Left renal cortex interstitium (tissue), 4 donors: ENCODE data around the gene ENPP7. TPM values are rescaled to one million over a fixed set of nuclear protein-coding genes. Genes with fewer than 3 reads are reported as not detected.

Source experiments
- DNase-seq, 4 donors: peaks; one replicate each; pipeline ENCODE4 v3.0.0-alpha.2; 2013; ENCODE audit warnings: low read depth in 4 of 4, low spot score in 2 of 4, missing footprints in 1 of 4
- polyA plus RNA-seq, 4 donors: library from polyadenylated mRNA; unstranded; fragments of 120-200 nt; gene quantifications; one replicate each; pipeline ENCODE4 v1.2.1, GENCODE V29; 2013; ENCODE audit not compliant: insufficient read length in 4 of 4

The ENPP7 gene
- polyA plus RNA-seq, 4 donors: 2.6 to 6.5 (median 4.5) TPM

DNA sequence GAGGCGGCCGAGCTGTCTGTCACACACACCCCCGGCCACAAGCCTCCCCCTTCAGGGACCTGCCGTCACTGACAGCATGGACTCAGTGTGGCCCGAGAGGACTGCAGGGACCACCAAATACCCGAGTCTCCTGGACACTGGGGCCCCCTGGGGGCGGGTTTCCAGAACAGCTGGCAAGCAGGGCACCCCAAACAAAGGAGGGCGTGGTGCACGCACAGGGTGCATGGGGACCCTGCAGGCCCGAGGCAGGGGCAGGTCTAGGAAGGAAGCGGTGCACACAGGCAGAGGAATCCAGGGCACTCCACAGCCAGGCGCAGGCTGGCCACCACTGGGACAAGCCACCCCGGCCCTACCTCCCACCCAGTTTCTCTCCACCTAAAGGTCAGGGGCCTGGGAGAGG lies 28.7 kb upstream of the ENPP7 start:
- DNase-seq: no peak

DNA sequence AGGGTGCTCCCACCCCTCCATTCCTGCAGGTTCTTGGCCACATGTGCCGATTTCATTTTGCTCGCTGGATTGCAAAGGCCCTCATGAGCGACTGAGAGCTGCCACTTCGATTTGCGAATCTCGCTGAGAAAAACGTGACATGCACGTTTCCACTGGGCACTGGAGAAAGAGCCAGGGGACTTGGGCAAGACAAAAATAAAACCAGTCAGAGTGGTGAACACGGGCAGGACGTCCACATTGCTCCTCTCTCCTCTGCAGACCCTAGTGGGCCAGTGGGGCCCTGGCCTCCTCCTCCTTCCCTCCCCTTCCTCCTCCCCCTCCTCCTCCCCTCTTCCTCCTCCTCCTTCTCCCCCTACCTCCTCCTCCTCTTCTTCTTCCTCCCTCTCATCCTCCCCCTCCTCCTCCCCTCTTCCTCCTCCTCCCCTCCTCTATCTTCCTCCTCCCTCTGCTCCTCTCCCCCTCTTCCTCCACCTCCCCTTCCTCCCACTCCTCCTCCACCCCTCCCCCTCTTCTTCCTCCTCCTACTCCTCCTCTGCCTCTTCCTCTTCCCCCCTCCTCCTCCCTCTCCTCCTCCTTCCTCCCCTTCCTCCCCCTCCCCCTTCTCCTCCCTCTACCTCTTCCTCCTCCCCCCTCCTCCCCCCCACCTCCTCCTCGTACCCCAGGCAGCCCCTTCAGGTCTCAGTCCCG lies 28.1 kb upstream of the ENPP7 start:
- no peak for DNase-seq

DNA sequence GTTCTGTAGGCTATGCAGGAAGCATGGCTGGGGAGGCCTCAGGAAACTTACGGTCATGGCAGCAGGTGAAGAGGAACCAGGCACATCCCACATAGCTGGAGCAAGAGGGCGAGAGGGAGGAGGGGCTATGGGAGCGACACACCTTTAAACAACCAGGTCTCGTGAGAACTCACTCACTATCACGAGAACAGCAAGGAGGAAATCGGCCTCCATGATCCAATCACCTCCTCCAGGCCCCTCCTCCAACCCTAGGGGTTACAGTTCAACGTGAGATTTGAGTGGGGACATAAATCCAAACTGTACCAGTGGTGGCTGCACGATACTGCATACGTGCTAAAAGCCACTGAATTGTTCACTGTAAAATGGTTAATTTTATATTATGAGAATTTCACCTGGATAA lies 26.1 kb upstream of the ENPP7 start:
- no peak for DNase-seq

DNA sequence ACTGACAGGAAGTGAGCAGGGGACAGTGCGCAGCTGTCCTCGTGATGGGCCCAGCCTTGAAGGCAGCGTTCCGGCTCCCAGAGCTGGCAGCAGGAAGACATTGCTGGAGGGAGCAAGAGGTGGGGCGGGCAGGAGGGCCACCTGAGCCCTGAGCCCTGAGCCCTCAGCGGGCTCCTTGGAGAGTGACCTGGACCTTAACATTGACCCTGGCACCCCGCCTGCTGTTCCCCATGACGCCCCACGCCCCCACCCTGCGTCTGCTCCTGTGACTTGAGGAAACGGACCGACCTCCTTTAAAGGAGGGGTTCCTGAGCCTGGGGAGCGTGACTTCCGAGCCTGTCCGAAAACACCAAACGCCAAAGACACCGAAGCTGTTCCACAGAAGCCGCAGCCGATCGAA lies 25.1 kb upstream of the ENPP7 start:
- DNase-seq: no peak

DNA sequence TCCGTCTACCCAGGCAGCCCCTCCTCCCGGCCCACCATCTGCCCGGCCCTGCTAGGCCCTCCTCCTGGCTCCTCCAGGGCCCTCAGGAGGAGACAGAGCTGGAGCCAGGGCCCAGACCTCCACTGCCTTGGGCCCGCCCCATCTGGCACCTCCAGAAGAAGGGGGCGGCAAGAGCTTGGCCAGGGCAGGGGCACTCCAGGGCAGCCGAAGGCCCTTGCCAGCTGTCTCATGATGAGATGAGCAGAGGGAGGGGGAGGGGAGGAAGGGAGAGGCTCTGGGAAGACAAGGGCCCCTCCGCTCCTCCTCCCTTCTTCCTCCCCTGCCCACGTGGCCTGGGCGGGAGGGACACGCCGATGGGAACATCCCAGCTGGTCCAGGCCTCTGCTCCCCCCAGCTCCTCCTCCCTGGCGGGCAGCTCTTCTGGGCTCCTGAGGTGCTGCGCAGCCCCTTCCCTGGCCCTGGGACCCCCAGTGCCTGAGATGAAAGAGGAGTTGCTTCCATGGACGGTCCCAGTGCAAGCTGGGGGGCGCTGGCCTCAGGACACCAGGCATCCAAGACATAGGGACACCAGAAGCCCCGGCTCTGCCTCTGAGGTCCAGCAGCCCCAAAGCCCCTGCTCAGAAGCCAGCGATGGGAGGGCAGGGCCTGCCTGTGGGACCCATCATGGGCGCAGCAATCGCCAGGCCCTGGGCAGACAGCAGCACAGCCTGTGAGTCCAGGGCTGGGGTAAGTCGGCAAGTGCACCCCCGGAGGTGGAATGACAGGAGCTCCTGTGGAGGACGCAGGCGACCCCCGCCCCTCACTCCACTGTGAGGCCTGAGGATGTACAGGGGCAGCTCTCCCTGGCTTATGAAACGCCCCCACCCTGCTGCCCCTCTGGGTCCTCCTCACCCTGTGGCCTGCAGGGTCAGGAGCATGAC lies 23.6 kb upstream of the ENPP7 start:
- DNase-seq: peak in 1 of 4 donors; percentile 34

DNA sequence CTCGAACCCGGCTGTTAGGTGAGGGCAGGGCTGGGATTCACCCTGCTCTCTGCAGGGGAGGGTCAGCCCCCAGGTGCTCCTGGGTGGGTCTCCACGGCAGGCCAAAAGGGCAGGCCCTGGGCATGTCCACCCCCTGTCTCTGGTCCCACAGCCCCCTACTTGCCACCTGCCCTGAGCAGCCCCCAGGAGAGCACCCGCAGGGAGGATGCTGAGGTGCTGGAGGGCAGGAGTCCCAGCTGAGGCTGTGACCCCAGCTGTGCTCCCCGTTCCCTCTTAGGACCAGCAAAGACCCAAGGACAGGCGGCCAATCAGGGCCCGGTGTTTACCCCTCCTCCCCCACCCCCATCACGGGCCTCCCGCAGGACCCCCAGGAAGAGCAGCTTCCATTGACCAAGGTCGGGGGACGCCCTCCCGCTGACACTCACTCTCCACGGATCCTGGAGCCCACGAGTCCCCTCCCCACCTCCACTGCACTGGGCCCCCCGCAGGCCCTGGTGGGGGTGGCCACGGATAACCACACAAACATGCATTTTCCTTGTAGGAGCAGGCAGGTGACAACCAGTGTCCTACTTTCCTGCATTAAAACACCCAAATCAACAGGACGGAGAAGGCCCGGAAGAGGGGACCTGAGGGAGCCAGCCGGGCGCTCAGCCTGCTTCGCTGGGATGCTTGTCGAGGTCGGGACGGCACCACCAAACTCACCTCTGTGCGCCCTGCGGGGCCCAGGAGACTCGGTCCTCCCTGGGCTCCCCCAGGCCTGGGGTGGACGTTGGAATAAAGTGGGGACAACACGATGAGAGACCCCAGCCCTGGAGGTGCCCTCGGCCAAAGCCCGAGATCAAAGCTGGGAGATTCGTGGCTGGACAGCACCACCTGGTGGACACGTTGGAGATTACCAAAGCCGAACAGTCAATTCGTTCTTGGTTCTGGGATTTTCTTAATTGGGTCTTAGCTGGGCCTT lies 22.5 kb upstream of the ENPP7 start:
- DNase-seq: no peak

DNA sequence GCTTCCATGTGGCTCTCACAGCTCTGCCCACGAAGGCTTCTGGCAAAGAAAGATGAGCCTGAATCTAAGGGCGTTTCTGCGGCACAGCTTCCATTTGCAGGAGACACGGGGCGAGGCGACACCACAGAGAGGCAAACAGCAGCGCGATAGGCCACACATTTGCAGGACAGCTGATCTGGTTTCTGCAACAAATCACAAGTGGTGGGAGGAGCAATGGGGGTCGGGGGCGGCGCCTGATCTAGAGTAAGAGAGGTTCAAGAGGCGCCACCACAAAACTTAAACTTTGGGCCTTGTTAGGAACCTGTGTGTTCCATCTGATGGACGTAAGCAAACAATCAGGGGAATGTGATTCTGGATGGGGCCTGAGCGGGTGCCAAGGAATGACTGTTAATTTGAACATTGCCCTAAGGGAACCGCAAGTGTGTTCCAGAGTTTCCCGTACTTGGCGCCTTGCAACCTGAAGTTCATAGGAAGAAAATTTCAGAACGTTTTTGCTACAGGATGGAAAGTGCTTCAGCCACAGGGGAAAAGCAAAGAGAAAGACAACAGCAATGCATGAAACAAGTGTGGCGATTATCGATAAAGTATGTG lies 18.9 kb upstream of the ENPP7 start:
- DNase-seq: no peak

DNA sequence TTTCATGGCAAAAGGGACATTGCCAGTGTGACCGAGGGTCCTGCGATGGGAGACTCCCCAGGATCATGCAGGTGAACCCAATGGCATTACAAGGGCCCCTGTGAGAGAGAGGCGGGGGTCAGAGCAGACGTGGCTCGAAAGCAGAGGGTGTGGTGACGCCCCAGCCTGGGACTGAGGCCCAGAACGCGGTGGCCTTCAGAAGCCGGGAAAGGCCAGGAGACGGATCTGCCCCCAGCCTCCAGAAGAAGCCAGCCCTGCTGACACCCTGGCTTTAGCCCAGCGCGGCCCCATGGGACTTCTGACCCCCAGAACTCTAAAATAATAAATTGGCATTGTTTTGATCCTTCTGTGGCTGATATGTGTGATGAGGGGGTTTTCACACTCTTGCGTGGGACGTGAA lies 17.4 kb upstream of the ENPP7 start:
- DNase-seq: no peak

DNA sequence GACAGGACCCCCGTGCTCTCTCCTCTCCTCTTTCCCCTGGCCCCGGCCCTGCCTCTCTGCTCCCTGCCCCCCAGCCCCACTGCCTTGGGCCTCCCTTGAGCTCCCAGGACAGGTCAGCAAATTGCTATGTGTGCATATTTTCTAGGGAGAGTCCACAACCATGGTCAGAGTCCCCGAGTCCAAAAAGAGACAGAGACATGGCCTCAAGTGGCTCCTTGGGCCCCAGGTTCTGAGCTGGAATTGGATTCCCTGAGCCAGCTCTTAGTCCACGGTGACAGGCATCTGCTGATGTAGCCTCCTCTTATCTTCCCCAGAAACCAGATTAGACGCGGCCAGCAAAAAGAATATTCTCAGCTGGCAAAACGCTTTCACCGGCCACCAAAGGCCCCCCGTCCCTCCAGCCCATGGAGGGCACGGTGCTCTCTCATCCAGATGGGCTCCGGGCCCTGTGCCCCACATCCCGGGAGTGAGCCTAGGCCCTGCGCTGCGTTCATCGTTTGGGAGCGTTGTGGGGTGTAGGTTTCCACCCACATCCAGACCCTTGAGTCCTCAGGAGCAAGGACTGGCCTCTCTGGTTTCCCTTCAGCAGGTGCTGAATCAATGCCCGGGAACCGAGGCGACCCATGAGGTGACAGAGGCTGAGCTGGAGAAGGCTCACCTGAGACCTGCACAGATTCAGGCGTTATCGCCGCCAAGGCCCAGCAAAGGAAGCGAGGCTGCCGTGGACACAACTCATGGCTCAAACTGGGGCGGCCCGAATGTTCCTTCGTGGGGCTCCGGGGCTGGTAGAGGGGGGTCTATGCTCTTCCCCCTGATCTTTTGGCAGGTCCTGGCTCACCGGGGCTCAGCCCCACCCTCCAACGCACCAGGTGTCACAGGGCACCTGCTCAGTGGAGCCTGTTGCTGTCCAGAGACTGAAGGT lies 16.3 kb upstream of the ENPP7 start:
- DNase-seq: no peak

DNA sequence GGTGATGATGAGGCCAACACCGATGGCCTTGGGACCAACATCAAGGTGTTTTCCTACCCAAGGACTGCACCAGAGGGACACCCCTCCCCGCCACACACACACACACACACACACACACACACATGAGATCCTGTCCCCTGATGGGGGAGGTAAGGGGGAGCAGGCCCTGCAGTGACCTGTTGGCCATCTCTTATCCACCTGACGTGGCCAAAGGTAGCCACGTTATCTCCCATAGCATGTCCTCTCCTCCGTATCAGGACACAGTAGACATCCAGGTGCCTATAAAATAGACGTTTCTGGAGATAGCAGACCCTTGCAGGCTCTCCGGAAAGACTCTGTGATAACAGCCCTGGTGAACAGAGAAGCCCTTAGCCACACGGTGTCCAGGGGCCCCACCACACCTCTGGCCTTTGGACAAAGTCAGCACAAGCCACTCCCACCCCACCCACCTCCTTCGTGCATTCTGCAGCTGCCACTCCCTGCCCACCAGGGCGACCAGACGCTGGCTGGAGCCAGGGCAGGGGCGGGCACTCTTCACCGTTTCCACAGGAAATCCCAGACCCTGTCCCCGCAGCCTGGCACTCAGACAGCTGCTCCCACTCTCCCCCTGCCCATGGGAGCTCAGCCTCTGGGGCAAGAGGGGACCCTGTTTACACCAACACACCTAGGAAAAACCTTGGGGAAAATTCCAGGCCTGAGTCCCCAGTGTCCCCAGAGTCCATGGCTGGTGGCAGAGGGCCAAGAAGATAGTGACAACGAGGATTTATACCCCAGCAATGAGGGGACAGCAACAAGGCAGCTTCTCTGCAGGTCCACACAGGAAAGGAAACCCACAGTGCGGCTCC lies 15.4 kb upstream of the ENPP7 start:
- no peak for DNase-seq

DNA sequence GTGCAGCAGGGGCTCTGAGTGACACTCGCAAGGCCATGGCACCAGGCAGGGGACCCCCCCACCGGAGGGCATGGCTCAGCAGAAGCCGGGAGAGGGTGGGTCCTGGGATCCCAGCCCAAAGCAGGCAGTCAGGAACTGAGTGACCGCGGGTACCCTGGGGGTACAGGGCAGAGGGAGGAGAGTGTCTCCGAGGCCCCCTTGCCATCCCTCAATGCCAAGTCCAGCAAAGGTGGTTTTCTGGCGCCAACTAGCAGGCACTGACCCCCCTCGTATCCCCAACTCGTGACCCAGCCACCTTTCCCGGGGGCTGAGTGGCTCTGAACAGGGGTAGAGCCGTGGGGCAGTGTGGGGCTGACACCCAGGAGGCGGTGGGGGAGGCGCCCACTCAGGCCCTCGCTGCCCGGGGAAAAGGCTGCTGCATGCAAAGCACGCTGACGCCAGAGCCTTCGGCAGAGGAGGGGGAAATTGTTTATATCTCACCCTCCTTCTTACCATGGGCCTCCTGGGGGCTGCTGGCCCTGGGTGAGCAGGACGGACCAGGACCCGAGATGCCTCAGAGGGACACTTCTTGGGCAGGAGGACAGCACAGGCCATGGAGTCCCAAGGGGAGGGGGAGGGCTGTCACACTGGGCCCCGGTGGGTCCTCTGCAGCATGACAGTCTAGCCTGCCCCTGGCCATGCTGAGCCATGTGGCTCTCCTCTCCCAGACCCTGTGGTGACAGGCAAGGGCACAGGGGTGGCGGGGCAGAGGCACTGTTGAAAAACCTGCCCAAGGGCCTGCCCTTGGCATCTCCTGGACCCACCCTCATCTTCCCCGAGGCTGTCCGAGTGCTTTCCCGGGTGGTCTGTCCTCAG lies 14.6 kb upstream of the ENPP7 start:
- no peak for DNase-seq

DNA sequence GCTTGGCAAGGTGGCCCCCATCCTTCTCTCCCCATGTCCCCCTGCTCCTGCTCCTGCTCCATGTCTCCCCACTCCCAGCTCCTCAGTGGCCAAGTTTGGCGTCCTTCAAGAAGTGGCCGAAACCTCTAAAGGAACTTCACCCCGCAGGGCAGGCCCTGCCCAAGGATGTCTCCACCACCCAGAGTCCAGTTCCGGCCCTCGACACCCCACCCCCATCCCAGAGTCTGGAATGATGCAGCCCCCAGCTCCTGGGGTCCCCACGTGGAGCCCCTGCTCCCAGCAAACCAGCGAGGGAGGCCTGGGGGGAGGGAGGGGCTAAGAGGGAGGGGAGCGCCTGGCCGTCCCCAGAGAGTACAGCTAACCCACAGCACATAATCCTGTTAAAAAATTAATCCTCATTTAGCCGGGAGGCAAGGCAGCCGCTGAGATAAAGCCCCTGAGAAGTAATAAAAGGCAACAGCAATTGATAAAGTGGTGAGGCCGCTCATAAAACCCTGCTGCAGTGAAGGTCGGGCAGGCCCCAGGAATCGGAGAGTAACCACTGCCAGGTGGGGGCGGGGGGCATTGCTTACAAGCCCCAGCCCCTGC lies 9.9 kb upstream of the ENPP7 start:
- no peak for DNase-seq

DNA sequence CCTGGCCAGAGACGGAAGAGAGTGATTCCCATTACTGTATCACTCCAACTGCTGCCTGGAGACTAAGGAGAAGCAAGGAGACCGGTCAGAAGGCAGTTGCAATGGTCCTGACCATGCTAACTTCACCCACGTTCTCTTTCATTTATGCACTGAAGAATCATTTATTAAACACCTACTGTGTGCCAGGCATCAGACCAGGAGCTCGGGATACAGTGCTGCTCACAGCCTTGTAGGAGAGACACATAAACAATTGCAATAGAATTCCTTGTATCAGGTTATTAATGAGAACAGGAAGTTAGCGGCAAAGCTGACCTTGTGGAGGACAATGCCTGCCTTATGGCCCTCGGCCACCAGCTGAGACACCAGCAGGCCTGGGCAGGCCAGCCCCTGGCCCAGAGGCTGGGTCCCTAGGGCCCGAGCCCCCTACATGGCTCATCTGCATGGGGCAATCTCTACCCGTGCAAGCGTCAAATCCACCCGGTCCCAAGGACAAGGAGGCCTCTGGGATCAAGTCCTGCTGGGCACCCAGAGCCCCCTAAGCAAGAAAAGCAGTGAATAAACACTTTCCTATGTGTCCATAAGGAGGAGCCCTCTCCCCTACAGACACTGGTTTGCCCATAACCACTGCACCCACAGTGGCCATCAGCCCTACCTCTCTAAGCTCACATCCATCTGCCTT lies 8.6 kb upstream of the ENPP7 start:
- DNase-seq: no peak

DNA sequence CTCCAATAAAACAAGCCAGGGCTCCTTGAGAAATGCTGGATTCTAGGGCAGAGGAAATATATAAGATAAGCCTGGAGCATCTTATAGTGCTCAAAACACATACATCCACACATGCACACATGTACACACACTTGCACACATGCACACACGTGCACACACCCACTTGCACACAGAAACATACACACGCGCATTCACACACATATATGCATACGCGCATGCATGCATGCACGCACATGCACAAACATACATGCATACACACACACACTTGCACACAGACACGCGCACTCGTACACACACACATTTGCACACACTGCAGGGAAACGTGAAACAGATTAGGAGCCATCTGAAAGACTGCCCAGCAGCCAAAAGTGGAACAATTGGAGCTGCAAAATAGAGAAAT lies 8.0 kb upstream of the ENPP7 start:
- DNase-seq: no peak

DNA sequence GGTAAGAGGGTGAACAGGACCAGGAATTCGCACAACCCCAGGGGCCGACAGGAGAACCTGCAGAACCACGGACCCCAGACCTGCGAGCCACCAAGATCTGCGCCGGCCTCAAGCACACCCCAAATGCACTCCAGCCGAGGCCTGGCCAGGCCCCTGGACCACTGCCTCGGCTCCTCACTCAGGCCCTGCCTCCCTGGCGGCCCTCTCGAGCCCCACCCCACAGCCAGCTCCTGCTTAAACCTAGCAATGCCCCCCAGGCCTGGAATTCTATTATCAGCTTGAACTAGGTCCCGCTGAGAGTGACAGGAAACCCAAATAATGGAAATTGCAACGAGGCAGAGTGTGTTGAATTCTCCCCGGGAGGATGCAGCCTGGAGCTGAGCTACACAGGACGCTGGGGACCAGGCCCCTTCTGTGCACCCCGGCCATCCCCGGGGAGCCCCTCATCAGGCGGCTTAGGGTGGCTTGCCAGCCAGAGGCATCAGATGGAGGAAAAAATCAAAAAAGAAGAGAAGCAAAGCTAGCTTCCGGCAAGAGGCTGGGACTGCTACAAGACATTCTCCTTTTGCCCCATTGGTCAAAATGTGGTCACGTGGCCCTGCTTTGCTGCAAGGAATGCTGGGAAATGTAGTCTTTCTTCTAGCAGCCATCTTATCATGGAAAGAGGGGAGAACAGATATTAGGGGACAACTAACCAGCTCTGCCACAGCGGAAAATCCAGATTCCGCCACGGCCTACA lies 2.4 kb upstream of the ENPP7 start:
- DNase-seq: peak in 3 of 4 donors; percentile 82 to 91 (median 82)

DNA sequence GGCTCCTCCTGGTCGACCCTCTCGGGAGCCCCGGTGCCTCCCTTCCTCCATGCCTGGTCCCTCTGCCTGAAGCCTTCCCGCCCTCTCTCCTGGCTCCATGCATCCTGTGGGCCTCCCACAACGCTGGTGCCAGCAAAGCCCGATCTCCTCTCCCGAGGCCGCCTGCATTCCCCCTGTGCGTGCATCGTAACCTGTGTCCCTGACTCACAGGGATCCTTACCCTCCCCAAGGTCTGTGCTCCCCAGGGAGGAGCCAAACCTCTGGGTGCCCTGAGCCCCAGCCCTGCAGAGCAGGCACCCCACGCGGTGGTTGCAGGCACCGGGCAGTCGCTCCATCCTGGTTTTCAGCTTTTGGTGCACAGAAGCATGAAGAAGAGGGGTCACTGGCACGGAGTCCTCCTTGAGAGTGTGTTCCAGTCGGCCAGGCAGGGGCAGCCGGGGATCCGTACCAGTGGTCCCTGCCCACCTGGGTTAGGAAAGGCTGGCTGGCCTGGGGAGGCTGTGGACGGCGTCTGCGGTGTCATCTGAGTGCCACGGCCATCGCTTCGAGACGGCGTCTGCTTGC lies 1.8 kb upstream of the ENPP7 start:
- DNase-seq: no peak
